Measurements from ENCODE around the gene RASSF4.

The RASSF4 gene

GRCh38 chr10:44948642-44949041 is 11.0 kb upstream of the RASSF4 start:
- Histone ChIP-seq H2AFZ (ENCODE audit: low read length) (no peak overlapping the region), H3K4me3 (ENCODE audit: low read length in 2 of 2) (no peak overlapping the region), H3K23ac (ENCODE audit: low read depth, low read length, poor library complexity) (no peak overlapping the region), H2BK12ac (ENCODE audit: low read length) (no peak overlapping the region), H3K4me2 (ENCODE audit: insufficient read depth, low read length, poor library complexity, severe bottlenecking) (no peak overlapping the region), H3K18ac (ENCODE audit: low read length) (no peak overlapping the region), H3K4me1 (ENCODE audit: control insufficient read depth in 2 of 2, insufficient read depth in 1 of 2, low read depth in 1 of 2, low read length in 2 of 2) (peaks cover 7 to 14% of the 10 kb centered on the region in 2 donors), H3K4ac (ENCODE audit: low read length) (no peak overlapping the region), H3K27ac (replicated peaks; ENCODE audit: low read length) (no peak overlapping the region), H2BK15ac (ENCODE audit: low read length) (no peak overlapping the region), H4K91ac (ENCODE audit: low read depth, low read length, poor library complexity) (no peak overlapping the region), H2BK120ac (ENCODE audit: low read depth, low read length) (no peak overlapping the region), H3K9me3 (replicated peaks in 1 of 2; ENCODE audit: control insufficient read depth in 2 of 2, insufficient read depth in 1 of 2, low read depth in 1 of 2, low read length in 2 of 2) (peaks cover 0 to 3% of the 10 kb centered on the region in 2 donors), H3K9ac (ENCODE audit: low read depth, low read length, poor library complexity) (no peak overlapping the region), H4K8ac (ENCODE audit: low read depth, low read length) (no peak overlapping the region), H3K79me1 (ENCODE audit: low read depth, low read length) (no peaks in the 10 kb centered on the region), H3K14ac (ENCODE audit: low read length) (no peak overlapping the region), H2BK5ac (ENCODE audit: low read length) (no peak overlapping the region), H3K27me3 (ENCODE audit: control insufficient read depth in 3 of 3, insufficient read depth in 3 of 3, low read depth in 1 of 3, low read length in 3 of 3) (no peaks in the 10 kb centered on the region), H3K36me3 (replicated peaks in 1 of 2; ENCODE audit: control insufficient read depth in 2 of 2, insufficient read depth in 2 of 2, low read length in 2 of 2) (no peaks in the 10 kb centered on the region), H2AK5ac (ENCODE audit: low read depth, low read length) (no peak overlapping the region)
- WGBS, 2 donors (ENCODE audit: extremely low coverage in 2 of 2, insufficient read length in 2 of 2, insufficient replicate concordance in 1 of 2), result no CpG with 5 or more reads among the region's 1 CpG
- no peak for DNase-seq (ENCODE audit: low spot score)

- no peak overlapping the region for H2AK5ac ChIP-seq (ENCODE audit: low read depth, low read length)
These were observed 10.3 kb upstream of the RASSF4 start for GRCh38 chr10:44949127-44949802.

GRCh38 chr10:44949915-44950314 is 9.7 kb upstream of the RASSF4 start:
- no peak overlapping the region for H3K14ac ChIP-seq (ENCODE audit: low read length)
- H3K18ac ChIP-seq (ENCODE audit: low read length), result no peak overlapping the region
- no peak overlapping the region for H2BK12ac ChIP-seq (ENCODE audit: low read length)
- no peak overlapping the region for H2BK15ac ChIP-seq (ENCODE audit: low read length)
- H3K79me1 ChIP-seq (ENCODE audit: low read depth, low read length), result no peaks in the 10 kb centered on the region
- WGBS, 2 donors (ENCODE audit: extremely low coverage in 2 of 2, insufficient read length in 2 of 2, insufficient replicate concordance in 1 of 2), result no CpG with 5 or more reads among the region's 3 CpGs
- no peaks in the 10 kb centered on the region for H3K36me3 ChIP-seq (replicated peaks in 1 of 2; ENCODE audit: control insufficient read depth in 2 of 2, insufficient read depth in 2 of 2, low read length in 2 of 2)
- H4K8ac ChIP-seq (ENCODE audit: low read depth, low read length), result no peak overlapping the region
- peaks cover 7 to 14% of the 10 kb centered on the region in 2 donors for H3K4me1 ChIP-seq (ENCODE audit: control insufficient read depth in 2 of 2, insufficient read depth in 1 of 2, low read depth in 1 of 2, low read length in 2 of 2)
- H3K23ac ChIP-seq (ENCODE audit: low read depth, low read length, poor library complexity), result no peak overlapping the region
- no peak overlapping the region for H3K4me2 ChIP-seq (ENCODE audit: insufficient read depth, low read length, poor library complexity, severe bottlenecking)
- no peak overlapping the region for H3K4me3 ChIP-seq (ENCODE audit: low read length in 2 of 2)
- no peak for DNase-seq (ENCODE audit: low spot score)
- no peaks in the 10 kb centered on the region for H3K9me3 ChIP-seq (replicated peaks in 1 of 2; ENCODE audit: control insufficient read depth in 2 of 2, insufficient read depth in 1 of 2, low read depth in 1 of 2, low read length in 2 of 2)
- H3K27me3 ChIP-seq (ENCODE audit: control insufficient read depth in 3 of 3, insufficient read depth in 3 of 3, low read depth in 1 of 3, low read length in 3 of 3), result no peaks in the 10 kb centered on the region
- H4K91ac ChIP-seq (ENCODE audit: low read depth, low read length, poor library complexity), result no peak overlapping the region
- no peak overlapping the region for H3K4ac ChIP-seq (ENCODE audit: low read length)
- H3K27ac ChIP-seq (replicated peaks; ENCODE audit: low read length), result no peak overlapping the region
- no peak overlapping the region for H2AK5ac ChIP-seq (ENCODE audit: low read depth, low read length)
- no peak overlapping the region for H3K9ac ChIP-seq (ENCODE audit: low read depth, low read length, poor library complexity)
- H2AFZ ChIP-seq (ENCODE audit: low read length), result no peak overlapping the region
- peak overlapping the region; percentile 17 for H2BK5ac ChIP-seq (ENCODE audit: low read length)
- H2BK120ac ChIP-seq (ENCODE audit: low read depth, low read length), result no peak overlapping the region

More at GRCh38 chr10:44949127-44949802, 10.3 kb upstream of the RASSF4 start:
- Histone ChIP-seq H3K9me3 (replicated peaks in 1 of 2; ENCODE audit: control insufficient read depth in 2 of 2, insufficient read depth in 1 of 2, low read depth in 1 of 2, low read length in 2 of 2) (peaks cover 0 to under 1% of the 10 kb centered on the region in 2 donors), H3K4me3 (ENCODE audit: low read length in 2 of 2) (no peak overlapping the region), H3K18ac (ENCODE audit: low read length) (no peak overlapping the region), H2BK12ac (ENCODE audit: low read length) (no peak overlapping the region), H3K23ac (ENCODE audit: low read depth, low read length, poor library complexity) (no peak overlapping the region), H3K4me1 (ENCODE audit: control insufficient read depth in 2 of 2, insufficient read depth in 1 of 2, low read depth in 1 of 2, low read length in 2 of 2) (peaks cover 7 to 14% of the 10 kb centered on the region in 2 donors), H4K91ac (ENCODE audit: low read depth, low read length, poor library complexity) (no peak overlapping the region), H2BK120ac (ENCODE audit: low read depth, low read length) (no peak overlapping the region), H3K4ac (ENCODE audit: low read length) (no peak overlapping the region), H2BK5ac (ENCODE audit: low read length) (no peak overlapping the region), H3K9ac (ENCODE audit: low read depth, low read length, poor library complexity) (no peak overlapping the region), H3K4me2 (ENCODE audit: insufficient read depth, low read length, poor library complexity, severe bottlenecking) (no peak overlapping the region), H3K27ac (replicated peaks; ENCODE audit: low read length) (no peak overlapping the region), H3K27me3 (ENCODE audit: control insufficient read depth in 3 of 3, insufficient read depth in 3 of 3, low read depth in 1 of 3, low read length in 3 of 3) (no peaks in the 10 kb centered on the region), H3K14ac (ENCODE audit: low read length) (no peak overlapping the region), H3K36me3 (replicated peaks in 1 of 2; ENCODE audit: control insufficient read depth in 2 of 2, insufficient read depth in 2 of 2, low read length in 2 of 2) (no peaks in the 10 kb centered on the region), H2AFZ (ENCODE audit: low read length) (no peak overlapping the region), H2BK15ac (ENCODE audit: low read length) (no peak overlapping the region), H4K8ac (ENCODE audit: low read depth, low read length) (no peak overlapping the region), H3K79me1 (ENCODE audit: low read depth, low read length) (no peaks in the 10 kb centered on the region)
- no peak for DNase-seq (ENCODE audit: low spot score)
- WGBS, 2 donors (ENCODE audit: extremely low coverage in 2 of 2, insufficient read length in 2 of 2, insufficient replicate concordance in 1 of 2), result no CpG with 5 or more reads among the region's 5 CpGs

GRCh38 chr10:44950326-44951225 is 9.0 kb upstream of the RASSF4 start:
- H3K4me3 ChIP-seq (ENCODE audit: low read length in 2 of 2), result no peak overlapping the region
- no peak overlapping the region for H3K23ac ChIP-seq (ENCODE audit: low read depth, low read length, poor library complexity)
- peak overlapping the region; percentile 35 for H3K18ac ChIP-seq (ENCODE audit: low read length)
- no peaks in the 10 kb centered on the region for H3K36me3 ChIP-seq (replicated peaks in 1 of 2; ENCODE audit: control insufficient read depth in 2 of 2, insufficient read depth in 2 of 2, low read length in 2 of 2)
- no peak overlapping the region for H3K9ac ChIP-seq (ENCODE audit: low read depth, low read length, poor library complexity)
- no peak overlapping the region for H4K91ac ChIP-seq (ENCODE audit: low read depth, low read length, poor library complexity)
- no peak overlapping the region for H2BK120ac ChIP-seq (ENCODE audit: low read depth, low read length)
- H3K27ac ChIP-seq (replicated peaks; ENCODE audit: low read length), result no peak overlapping the region
- no CpG with 5 or more reads among the region's 10 CpGs for WGBS, 2 donors (ENCODE audit: extremely low coverage in 2 of 2, insufficient read length in 2 of 2, insufficient replicate concordance in 1 of 2)
- H3K14ac ChIP-seq (ENCODE audit: low read length), result no peak overlapping the region
- no peak overlapping the region for H2AFZ ChIP-seq (ENCODE audit: low read length)
- peaks cover 7 to 14% of the 10 kb centered on the region in 2 donors for H3K4me1 ChIP-seq (ENCODE audit: control insufficient read depth in 2 of 2, insufficient read depth in 1 of 2, low read depth in 1 of 2, low read length in 2 of 2)
- no peaks in the 10 kb centered on the region for H3K9me3 ChIP-seq (replicated peaks in 1 of 2; ENCODE audit: control insufficient read depth in 2 of 2, insufficient read depth in 1 of 2, low read depth in 1 of 2, low read length in 2 of 2)
- no peak overlapping the region for H2AK5ac ChIP-seq (ENCODE audit: low read depth, low read length)
- H2BK15ac ChIP-seq (ENCODE audit: low read length), result no peak overlapping the region
- no peak overlapping the region for H2BK12ac ChIP-seq (ENCODE audit: low read length)
- H4K8ac ChIP-seq (ENCODE audit: low read depth, low read length), result no peak overlapping the region
- H3K4me2 ChIP-seq (ENCODE audit: insufficient read depth, low read length, poor library complexity, severe bottlenecking), result no peak overlapping the region
- H3K4ac ChIP-seq (ENCODE audit: low read length), result no peak overlapping the region
- DNase-seq (ENCODE audit: low spot score), result no peak
- H3K27me3 ChIP-seq (ENCODE audit: control insufficient read depth in 3 of 3, insufficient read depth in 3 of 3, low read depth in 1 of 3, low read length in 3 of 3), result no peaks in the 10 kb centered on the region
- no peaks in the 10 kb centered on the region for H3K79me1 ChIP-seq (ENCODE audit: low read depth, low read length)
- peak overlapping the region; percentile 17 for H2BK5ac ChIP-seq (ENCODE audit: low read length)
